ENCODE results near the gene LPP.

LPP gene

GRCh38 chr3:188822411-188822810 lies 668.5 kb downstream of the LPP start:
- FAIRE-seq = no peak

- no peak for FAIRE-seq
Observed at GRCh38 chr3:188824566-188824965, 670.6 kb downstream of the LPP start.

- no peak for FAIRE-seq
Observed at GRCh38 chr3:188825901-188826300, 671.9 kb downstream of the LPP start.

- no peak for FAIRE-seq
Observed at GRCh38 chr3:188826574-188826973, 672.6 kb downstream of the LPP start.

GRCh38 chr3:188827103-188827502 lies 673.1 kb downstream of the LPP start:
- no peak for FAIRE-seq

GRCh38 chr3:188827576-188827975 lies 673.6 kb downstream of the LPP start:
- no peak for FAIRE-seq

- no peak for FAIRE-seq
Observed at GRCh38 chr3:188829130-188829529, 675.2 kb downstream of the LPP start.

- FAIRE-seq = no peak
Observed at GRCh38 chr3:188829576-188829975, 675.6 kb downstream of the LPP start.

GRCh38 chr3:188830893-188831292 lies 676.9 kb downstream of the LPP start:
- no peak for FAIRE-seq

- FAIRE-seq = no peak
Observed at GRCh38 chr3:188832146-188832545, 678.2 kb downstream of the LPP start.

GRCh38 chr3:188832961-188833721 lies 679.2 kb downstream of the LPP start:
- FAIRE-seq = no peak

GRCh38 chr3:188834349-188834748 lies 680.4 kb downstream of the LPP start:
- FAIRE-seq = no peak

GRCh38 chr3:188839187-188839695 lies 685.3 kb downstream of the LPP start:
- no peak for FAIRE-seq

GRCh38 chr3:188840290-188840689 lies 686.3 kb downstream of the LPP start:
- FAIRE-seq = no peak

- no peak for FAIRE-seq
Observed at GRCh38 chr3:188841906-188842305, 687.9 kb downstream of the LPP start.

GRCh38 chr3:188842639-188843038 lies 688.7 kb downstream of the LPP start:
- FAIRE-seq = no peak

GRCh38 chr3:188844096-188844495 lies 690.1 kb downstream of the LPP start:
- no peak for FAIRE-seq

GRCh38 chr3:188845514-188845913 lies 691.6 kb downstream of the LPP start:
- FAIRE-seq = no peak

- no peak for FAIRE-seq
Observed at GRCh38 chr3:188848947-188849346, 695.0 kb downstream of the LPP start.

GRCh38 chr3:188853856-188854771 lies 700.2 kb downstream of the LPP start:
- FAIRE-seq = no peak

GRCh38 chr3:188854772-188855149 lies 700.8 kb downstream of the LPP start:
- FAIRE-seq = no peak

GRCh38 chr3:188855675-188856074 lies 701.7 kb downstream of the LPP start:
- FAIRE-seq = no peak

GRCh38 chr3:188860147-188860546 lies 706.2 kb downstream of the LPP start:
- no peak for FAIRE-seq
